SKM-1 (cell line): Measurements from ENCODE around the gene SRY.
"Not testable (repeated sequence)": the region's sequence is repeated elsewhere in the genome, so short reads cannot be mapped to it uniquely, and the experiment has no call there.

Source experiments
- DNase-seq: peaks from one replicate; lab custom pipeline; 2025; ENCODE audit not compliant: unreplicated experiment; lab: John Stamatoyannopoulos, UW

The SRY gene

GRCh38 chrY:2787600-2787999 is at the start of gene SRY:
Gene SRY, minus strand, starts transcription at chrY:2787682. Its CDS starts 79 bp downstream, at chrY:2787603.
- no peak for DNase-seq

- no peak for DNase-seq
These were observed 49.6 kb upstream of the SRY start for GRCh38 chrY:2837078-2837477.

GRCh38 chrY:2835230-2835629 is 47.7 kb upstream of the SRY start:
- DNase-seq: no peak

- no peak for DNase-seq
These were observed 41.0 kb upstream of the SRY start for GRCh38 chrY:2828497-2828896.

- no peak for DNase-seq
These were observed 37.0 kb upstream of the SRY start for GRCh38 chrY:2824471-2824870.

GRCh38 chrY:2817146-2817896 is 29.8 kb upstream of the SRY start:
- DNase-seq: not testable (repeated sequence)

GRCh38 chrY:2800246-2800645 is 12.8 kb upstream of the SRY start:
- DNase-seq: no peak

- no peak for DNase-seq
These were observed 10.5 kb upstream of the SRY start for GRCh38 chrY:2797991-2798390.

- no peak for DNase-seq
These were observed 9.6 kb upstream of the SRY start for GRCh38 chrY:2796977-2797523.

- no peak for DNase-seq
These were observed 2.3 kb upstream of the SRY start for GRCh38 chrY:2789756-2790155.

- DNase-seq: no peak
These were observed 488 bp downstream of the SRY start for GRCh38 chrY:2786876-2787512.
